ENCODE measurements around the gene MRPL51. TPM values are rescaled to one million over a fixed set of nuclear protein-coding genes. Genes with fewer than 3 reads are reported as not detected.
A peak's percentile ranks its signal among the peaks of the same experiment; 100 is the strongest.

The MRPL51 gene
- total and polyA plus RNA-seq, 9 of the 15 experiments (the other 6 are each of a cell fraction or from before 2014, with no cell fraction given), result 127 to 727 (median 208) TPM

- TF ChIP-seq ATF1 (CRISPR knock-in tag; IDR thresholded peaks at IDR 0.05) (no peak), ATF1 (tag; IDR thresholded peaks at IDR 0.05) (peak; percentile 41; the same call in 1 of the 2 replicates), SAP30 (IDR thresholded peaks at IDR 0.05; ENCODE audit: borderline replicate concordance, insufficient read depth, low read depth, low read length, poor library complexity, severe bottlenecking) (peak; percentile 41), MAX (CRISPR knock-in tag; IDR thresholded peaks at IDR 0.05) (no peak), NEUROD1 (IDR thresholded peaks at IDR 0.05; ENCODE audit: borderline replicate concordance, low read depth, low read length, partially characterized antibody) (no peak), CCNT2 (IDR thresholded peaks at IDR 0.05; ENCODE audit: borderline replicate concordance, extremely low read depth, insufficient read length, low read depth, low read length) (peak; percentile 1), NKRF (IDR thresholded peaks at IDR 0.05; ENCODE audit: borderline replicate concordance) (0 out of 2 replicates have a peak, but pooled peaks have one; percentile 32), POLR2A (conservative IDR thresholded peaks at IDR 0.05) (0 out of 2 replicates have a peak, but pooled peaks have one; percentile 2), CHD1 (IDR thresholded peaks at IDR 0.05; ENCODE audit: low read length) (peak; percentile 64)
Measured at GRCh38 chr12:6532927-6533652, 40.0 kb upstream of the MRPL51 start (continued).
